Stimulated activated CD4-positive, alpha-beta T cell treated with anti-CD3 and anti-CD28 coated beads, Interleukin-4, amount 100 ng/mL, for 1 hour (primary cell): Measurements from ENCODE around the gene PIGX.

Source experiments
- DNase-seq: peaks from one replicate; pipeline ENCODE4 v3.0.0-alpha.2; 2020

Gene PIGX

DNA sequence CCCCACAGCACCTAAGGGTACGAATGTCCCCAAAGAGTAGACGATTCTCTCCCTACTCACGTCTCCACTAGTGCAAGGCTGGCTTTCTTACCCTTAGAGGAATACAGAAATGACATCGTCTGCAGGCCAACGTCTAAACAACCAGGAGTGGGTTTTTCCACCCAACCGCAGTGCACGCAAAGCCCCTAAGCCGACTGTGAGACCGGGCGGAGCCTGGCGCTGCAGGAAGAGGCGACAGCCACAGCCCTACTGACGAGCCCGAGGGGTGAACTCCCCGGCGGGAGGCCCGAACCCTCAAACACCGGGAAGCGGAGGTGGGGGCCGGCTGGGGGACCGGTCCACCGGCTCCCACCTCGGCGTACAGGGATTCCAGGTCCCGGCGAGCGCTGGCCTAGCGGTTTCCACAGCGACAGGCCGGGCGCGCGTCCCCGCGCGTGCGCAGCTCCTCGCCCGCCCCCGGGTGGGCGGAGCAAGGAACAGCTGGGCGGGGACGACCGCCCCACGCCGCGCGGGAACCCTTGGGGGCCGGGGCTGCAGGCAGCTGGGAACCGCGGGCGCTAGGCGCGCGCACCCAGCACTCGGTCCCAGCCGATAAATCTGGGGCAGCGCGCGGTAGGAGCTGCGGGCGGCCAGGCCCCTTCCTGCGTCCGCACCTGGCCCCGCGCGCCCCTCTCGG is at the start of gene PIGX, which contains the start of gene CEP19:
PIGX (plus strand) TSS at position 540 of the 676 bp plus-strand sequence.
CEP19 (minus strand) TSS at position 413 of the 676 bp plus-strand sequence. CDS start 3,593 bp downstream, outside the sequence.
- DNase-seq, result peak; percentile 84

DNA sequence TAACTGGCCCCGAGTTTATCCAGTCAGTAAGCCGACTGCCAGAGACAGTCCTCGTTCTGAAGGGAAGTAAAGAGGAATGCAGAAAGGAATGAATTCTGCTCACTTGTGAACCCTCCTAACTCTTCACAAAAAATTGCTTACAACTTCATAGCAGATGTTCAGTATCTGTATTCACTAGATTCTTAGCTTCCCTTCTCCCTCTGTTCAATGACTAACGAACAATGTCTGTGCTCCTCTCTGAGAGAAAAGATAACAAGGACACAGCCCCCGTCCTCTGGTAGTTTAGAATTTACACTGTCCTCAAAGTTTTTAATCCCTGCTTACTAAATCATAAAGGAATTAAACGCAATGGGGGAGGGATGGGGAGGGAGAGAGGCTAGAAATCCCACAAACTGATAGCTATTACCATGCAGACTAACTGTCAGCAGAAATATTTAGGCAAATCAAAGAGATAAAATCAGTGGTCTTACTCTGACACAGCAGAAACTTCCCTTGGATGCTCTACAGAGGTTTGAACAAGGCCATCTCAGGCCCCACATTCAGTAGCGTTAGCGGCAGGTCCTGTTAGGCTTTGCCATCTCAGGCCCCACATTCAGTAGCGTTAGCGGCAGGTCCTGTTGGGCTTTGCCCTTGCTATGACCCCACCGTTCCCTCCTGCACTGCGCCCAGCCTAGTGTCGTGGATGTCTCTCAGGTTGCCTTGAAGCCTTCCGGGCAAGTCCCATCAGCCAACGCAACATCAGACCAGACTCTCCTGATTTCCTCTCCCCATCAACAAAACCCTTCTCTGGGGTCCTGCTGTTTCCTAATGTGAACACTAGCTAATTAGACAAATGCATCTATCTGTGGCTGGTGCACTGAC is 49.2 kb upstream of the PIGX start:
- DNase-seq, result no peak

DNA sequence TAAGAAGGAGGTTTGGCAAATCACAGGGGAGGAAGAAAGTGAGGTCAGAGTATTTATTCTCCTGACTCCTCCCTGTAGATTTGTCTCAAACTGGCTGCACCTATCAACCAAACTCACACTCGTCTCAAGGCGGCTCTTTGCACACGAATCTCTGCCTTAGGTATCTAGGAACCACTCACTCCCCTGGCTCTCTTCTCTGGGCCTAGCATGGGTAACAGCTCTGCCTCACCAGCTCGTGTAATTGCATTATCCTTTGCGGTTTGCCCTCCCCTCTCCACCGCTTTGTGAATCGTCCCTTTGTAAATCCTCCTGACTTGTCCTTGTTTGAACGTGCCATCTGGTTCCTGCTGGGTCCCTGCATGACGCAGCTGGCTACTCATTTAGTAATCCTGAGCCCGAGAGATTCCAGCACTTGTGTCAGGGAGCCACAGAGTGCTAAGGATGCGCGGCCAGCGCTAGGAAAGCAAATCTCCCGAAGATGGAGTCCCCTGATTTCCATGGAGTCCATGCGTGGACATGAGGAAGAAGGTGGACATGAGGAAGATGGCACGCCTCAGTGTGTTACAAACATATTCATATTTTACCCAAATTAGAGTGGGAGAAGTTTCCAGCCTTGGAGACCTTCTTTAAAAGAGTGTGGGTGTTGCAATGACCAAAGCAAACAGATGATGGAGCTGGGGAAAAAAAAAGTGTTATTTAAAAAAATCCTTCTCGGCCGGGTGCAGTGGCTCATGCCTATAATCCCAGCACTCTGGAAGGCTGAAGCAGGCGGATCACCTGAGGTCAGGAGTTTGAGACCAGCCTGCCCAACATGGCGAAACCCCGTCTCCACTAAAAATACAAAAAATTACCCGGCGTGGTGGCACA is 45.9 kb upstream of the PIGX start:
- no peak for DNase-seq

DNA sequence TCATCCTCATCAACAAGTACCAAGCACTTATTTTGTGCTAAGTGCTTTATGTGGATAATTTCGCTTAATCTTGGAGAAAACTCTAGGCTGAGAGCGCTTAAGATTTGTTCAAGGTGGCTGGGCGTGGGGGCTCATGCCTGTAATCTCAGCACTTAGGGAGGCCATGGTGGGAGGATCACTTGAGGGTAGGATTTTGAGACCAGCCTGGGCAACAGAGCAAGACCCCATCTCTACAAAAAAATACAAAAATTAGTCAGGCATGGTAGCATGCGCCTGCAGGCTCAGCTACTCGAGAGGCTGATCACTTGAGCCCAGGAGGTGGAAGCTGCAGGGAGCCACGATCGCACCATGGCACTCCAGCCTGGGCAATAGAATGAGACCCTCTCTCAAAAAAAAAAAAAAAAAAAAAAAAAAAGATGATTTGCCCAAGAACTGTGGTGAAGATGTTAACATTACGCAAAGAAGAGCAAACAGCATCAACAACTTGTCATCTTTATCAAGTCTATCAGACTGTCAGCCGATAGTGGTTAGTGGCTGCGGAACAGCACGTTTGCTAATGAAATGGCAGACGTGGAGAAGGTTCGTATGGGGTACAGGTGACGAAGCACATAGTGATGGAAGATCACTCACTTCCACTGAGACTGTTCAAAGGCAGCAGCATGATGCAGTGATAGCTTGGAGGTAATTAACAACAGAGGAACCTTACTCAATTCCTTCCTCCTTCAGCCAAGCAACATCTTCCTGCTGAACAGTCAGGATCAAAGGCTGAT is 44.9 kb upstream of the PIGX start:
- DNase-seq, result no peak

DNA sequence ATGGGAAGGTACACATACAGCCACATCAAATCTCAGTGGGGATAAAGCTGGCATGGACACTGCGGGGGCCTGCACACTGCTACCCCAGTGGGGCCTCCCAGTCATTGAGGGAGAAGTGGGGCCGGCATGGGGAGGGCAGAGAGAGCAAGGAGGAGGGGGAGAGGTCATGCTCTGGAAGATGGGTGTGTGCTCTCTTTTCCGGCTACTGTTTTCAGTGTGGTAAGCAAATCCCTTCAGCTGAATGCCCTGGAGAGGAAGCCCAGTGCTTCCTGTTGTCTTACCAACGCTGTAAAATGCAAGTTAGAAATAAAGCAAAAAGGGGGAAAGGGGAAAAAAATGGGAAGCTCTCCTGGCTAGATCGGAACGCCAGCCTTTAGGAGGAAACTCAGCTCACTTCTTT is 41.8 kb upstream of the PIGX start:
- no peak for DNase-seq

DNA sequence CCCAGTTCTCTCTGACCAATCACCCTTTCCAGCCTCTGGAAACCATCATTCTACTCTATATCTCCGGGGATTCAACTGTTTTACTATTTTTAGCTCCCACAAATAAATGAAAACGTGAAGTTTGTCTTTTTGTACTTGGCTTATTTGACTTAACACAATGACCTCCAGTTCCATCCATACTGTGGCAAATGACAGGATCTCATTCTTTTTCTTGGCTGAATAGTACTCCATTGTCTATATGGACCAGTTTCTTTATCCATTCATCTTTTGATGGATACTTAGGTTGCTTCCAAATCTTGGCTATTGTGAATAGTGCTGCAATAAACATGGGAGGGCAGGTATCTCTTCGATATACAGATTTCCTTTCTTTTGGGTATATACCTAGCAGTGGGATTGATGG is 38.5 kb upstream of the PIGX start:
- no peak for DNase-seq

DNA sequence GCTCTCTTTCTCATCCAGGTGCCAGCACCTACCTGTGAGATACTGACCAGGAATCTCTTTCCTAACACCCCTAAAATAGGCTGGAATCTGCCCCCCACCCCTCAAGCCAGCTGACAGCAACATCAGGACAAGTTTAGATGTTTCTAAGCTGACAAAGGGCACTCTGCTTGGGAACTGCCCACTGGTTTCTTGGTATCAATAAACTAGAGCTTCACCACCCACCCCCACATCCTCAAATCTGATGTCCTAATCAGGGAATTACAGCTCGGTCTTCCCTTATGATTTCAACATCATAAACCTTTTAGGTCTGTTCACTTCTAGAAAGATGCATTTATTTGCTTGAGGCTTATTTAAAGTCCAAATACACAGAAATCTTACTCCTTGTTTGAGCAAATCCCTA is 34.8 kb upstream of the PIGX start:
- no peak for DNase-seq

DNA sequence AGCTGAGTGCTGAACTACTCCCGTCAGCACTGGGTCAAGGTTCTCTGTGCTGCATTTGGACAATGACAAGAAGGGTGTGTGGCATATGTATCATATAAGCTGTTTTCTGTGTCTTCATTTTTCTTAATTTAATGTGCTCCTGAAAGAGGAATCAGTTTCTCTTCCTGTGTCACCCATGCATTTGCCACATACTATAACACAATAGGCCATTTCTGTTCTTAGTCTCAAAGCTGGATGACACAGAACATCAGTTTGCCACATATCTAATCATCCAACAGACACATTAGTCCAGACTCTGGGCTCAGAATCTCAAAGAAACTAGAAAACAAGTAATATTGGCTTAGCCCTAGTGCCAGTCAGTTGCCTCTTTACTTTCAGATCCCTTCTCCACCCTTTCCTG is 34.2 kb upstream of the PIGX start:
- no peak for DNase-seq

DNA sequence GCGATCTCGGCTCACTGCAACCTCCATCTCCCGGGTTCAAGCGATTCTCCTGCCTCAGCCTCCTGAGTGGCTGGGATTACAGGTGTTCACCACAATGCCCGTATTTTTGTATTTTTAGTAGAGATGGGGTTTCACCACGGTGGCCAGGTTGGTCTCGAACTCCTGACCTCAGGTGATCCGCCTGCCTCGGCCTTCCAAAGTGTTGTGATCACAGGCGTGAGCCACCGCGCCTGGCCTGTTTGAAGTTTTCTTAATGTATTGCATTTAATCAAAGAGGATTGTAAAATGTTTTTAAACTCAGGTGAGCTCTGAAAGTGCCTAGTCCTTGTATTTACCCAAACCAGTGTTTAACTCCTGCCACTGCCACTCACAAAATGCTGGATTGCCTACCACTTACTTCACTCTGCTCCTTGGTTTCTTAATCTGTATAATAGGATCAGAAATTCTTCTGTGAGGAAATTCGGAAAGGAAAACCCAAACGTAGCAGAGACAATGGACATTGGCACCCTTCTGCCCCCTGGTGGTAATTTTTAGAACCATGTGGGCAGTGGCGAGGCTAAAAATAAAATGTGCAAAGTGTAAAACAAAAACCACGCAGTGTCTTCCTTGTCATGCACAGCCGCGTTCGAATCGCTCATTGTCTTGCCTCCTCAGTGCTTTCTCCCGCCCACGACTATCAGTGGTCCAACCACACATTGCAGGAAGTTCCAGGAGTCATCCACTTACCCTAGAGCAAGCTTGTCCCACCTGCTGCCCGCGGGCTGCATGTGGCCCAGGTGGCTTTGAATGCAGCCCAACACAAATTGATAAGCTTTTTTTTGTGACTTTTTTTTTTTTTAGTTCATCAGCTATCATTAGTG is 27.4 kb upstream of the PIGX start:
- peak; percentile 54 for DNase-seq

DNA sequence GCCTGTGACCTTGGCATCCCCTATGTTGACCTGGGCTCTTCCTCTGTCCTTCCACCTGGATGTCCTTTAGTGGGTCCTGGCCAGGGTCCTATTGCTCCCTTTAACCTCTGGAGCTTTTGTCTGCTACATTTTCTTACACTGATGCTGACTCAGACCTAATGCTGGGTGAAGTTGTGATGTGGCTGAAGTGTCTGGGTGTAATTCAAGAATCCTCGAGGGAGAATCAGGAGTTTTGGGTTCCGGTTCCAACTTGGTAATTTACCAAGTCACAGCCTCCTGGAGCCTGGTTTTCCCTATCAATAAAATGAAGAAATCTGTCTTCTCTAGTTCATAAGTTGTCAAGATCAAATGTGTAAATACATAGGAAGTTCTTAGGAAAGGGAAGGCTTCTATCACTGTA is 25.7 kb upstream of the PIGX start:
- no peak for DNase-seq

DNA sequence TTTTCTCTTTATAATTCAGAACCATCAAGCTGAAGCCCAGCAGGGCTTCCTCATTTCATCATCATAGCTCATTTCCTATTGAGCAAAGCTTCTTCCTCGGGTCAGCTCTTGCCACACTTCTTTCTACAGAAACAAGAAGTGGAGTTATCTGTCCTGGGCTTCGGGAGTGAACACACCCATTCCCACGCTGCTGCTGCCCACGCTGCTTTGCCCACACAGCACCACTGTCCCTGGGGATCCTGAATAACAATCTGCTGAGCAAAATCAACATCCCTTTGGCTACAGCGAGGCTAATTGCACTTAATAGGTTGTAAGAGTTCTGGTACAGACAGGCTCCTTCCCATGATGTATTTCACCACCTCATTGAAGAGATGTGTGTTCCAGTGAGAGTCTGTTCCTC is 23.8 kb upstream of the PIGX start:
- DNase-seq, result no peak

DNA sequence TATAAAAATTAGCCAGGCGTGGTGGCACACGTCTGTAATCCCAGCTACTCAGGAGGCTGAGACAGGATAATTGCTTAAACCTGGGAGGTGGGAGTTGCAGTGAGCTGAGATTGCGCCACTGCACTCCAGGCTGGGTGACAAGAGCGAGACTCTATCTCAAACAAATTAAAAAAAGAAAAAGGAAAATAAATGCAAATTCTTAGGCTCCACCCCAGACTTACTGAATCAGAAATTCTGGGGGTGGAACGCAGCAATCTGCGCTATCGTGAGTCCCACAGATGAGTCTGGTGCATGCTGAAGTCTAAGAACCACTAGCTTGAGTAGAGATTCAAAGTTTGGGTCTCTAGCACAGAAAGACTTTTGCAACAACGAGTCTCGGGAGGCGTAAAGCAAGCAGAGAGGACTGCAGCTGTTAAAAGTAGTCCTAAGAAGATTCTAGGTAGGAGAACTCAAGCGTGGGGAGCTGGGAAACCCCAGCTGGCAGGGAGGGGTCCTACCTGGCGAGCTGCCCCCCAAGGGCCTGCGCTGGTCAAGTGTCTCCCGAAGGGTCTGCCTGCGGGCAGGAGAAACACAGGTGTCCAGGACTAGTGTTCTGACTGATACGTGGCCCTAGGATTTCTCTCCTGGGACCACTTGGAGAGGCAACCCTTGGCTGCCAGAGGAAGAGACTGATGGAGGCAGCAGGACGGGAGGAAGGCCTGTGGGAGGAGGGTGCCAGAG is 22.1 kb upstream of the PIGX start:
- DNase-seq, result no peak

DNA sequence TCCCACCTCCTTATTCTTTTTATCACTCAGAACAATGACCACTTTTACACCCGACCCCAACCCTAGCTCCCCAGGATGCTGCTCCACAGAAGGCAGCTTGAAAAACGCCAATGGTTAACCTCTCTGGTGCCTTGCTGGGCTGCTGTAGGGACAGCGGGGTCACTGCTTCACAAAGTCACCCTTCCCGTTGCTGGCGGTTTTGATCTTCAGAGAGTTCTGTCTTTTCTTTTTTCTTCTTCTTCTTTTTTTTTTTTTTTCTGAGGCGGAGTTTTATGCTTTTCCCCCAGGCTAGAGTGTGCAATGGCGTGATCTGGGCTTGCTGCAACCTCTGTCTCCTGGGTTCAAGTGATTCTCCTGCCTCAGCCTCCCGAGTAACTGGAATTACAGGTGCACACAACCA is 20.8 kb upstream of the PIGX start:
- DNase-seq, result no peak

DNA sequence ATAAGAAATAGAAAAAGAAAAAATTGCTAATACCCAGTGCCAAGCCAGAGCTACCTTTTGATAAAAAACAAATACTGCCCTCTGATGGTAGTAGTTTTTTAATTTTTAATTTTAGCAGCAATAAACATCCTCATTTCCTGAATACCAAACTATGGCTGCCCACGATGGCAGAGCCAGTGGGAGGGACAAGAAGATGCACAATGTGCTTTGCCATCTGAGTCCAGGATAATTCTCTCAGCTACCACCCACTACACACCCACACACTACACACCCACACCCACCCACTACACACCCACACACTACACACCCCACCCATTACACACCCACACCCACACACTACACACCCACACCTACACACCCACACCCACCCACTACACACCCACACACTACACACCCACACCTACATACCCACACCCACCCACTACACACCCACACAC is 18.0 kb upstream of the PIGX start:
- DNase-seq, result peak; percentile 6

DNA sequence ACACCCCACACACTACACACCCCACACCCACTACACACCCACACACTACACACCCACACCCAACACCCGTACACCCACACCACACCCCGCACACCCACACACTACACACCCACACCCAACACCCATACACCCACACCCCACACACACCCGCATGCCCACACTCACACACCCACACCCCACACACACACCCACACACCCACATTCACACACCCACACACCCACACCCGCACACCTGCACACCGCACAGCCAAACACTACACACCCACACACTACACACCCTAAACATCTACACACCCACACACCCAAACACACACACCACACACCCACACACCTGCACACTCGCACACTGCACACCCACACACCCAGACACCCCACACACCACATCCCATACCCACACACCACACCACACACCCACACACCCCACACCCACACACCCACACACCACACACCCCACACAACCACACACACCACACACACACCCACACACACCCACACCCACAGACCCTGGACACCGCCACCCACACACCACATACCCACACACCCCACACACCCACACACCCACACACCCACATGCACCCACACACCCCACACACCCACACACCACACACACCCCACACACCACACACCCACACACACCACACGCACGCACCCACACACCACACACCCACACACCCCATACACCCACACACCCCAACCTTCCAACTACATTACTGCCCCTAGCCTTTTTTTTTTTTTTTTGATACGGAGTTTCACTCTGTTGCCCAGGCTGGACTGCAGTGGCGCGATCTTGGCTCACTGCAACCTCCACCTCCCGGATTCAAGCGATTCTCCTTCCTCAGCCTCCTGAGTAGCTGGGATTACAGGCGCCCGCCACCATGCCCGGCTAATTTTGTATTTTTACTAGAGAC is 17.0 kb upstream of the PIGX start:
- peak; percentile 20 for DNase-seq

DNA sequence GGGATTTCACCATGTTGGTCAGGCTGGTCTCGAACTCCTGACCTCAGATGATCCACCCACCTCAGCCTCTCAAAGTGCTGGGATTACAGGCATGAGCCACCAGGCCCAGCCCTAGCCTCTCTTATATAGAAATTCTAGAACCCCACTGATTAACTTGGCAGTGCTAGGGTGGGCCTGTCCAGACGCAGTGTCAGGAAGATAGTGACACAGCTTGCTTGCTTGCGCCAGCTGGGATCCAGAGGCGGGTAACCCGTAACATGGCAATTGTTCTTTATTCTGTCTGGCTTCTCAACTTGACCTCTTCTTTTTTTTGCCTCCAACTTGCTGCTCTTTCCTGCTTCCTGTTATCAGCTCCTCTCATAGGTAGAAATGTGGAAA is 16.3 kb upstream of the PIGX start:
- no peak for DNase-seq

DNA sequence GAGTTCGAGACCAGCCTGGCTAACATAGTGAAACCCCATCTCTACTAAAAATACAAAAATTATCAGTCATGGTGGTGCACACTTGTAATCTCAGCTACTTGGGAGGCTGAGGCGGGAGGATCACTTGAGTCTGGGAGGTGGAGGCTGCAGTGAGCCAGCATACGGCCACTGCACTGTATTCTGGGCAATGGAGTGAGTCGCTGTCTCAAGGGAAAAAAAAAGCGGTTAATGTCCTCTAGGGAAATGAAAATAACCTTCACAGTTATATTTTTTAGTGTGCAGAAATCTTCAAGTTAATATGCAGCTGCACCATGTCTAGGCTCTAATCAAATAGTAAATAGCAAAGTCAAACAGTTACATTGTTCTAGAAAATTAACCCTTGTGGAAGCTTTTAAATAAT is 14.9 kb upstream of the PIGX start:
- DNase-seq, result no peak

DNA sequence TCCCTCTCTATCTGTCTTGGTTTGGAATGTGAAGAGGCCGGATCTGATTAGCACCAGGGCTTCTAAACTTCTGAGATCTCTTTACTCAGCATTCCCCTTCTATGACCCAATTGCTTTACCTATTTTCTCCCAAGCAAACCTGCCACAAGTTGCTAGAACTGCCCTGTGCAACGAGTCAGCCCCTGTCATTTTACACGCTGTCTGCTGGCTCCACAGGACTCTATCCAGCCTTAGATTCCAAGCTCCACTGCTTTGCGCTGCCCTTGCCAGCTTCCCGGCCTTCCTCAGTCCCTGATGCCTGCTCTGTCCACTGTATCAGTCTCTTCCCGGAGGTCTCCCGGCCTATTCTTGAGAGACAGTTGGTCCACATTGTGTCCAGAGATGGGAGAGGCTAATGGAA is 12.4 kb upstream of the PIGX start:
- DNase-seq, result no peak

DNA sequence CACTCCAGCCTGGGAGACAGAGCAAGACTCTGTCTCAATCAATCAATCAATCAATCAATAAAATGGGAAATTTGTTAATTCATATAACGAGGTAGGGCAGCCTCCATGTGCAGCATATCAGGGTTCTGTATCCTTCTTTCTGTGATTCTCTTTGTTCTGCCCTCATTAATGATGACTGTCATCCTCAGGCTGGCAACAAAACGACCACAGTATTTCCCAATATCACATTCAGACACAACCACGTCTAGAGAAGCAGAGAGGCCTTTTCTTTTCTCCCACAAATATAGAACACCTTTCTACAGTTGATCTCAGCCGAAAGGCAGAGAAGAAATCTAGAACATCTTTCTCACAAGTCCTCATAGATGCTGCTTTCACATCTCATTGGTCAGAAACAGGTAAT is 11.4 kb upstream of the PIGX start:
- no peak for DNase-seq

DNA sequence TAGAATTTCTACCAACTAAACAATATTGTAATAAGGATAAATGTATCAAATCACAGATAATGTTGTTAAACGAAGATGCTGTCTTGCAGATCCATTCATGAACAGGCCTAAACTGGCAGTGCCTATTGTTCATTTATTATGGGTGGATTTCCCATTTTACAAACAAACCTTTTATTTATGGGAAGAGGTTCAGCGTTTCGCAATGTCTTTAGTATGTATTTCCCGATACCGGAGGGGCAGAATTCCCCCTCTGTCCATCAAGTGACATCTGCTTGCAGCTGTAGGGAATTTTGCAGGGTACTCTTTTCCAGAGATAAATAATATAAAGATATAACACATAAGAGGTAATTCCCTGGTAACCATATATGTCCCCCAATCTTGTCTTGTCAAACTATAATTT is 5.8 kb upstream of the PIGX start:
- no peak for DNase-seq
